AG10803 (cell line): ENCODE data around the gene GALNT9.

Experiments used
- DNase-seq: peaks from one replicate; pipeline ENCODE4 v3.0.0; 2010; ENCODE audit warnings: low read depth
- H3K4me3 ChIP-seq: 2 replicates; pipeline ENCODE4 v1.5.1; 2011; ENCODE audit warnings: mild to moderate bottlenecking, low read length, control low read depth
- CTCF ChIP-seq: conservative IDR thresholded peaks from 2 replicates; pipeline ENCODE4 v1.5.1; 2011; ENCODE audit warnings: mild to moderate bottlenecking, low read length, control low read depth, inconsistent platforms

The GALNT9 gene

DNA sequence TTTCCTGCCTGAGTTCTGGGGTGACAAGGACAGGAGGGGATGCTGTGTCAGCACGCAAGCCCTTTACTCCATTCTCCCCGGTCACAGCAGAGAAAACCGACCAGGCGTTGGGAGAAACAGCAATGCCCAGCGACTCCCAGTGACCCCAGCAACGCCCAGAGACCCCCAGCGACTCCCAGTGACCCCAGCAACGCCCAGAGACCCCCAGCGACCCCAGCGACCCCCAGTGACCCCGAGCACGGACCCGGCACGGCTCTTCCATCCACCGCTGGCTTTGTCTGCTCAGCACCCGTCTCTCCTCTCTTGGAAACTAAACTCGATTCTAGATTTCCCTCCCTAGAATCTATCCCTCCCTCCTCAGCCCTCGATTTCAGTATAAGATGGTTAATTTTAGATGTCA, 38.5 kb upstream of the GALNT9 start:
- no peak overlapping the region for H3K4me3 ChIP-seq
- no peak for DNase-seq
- TF ChIP-seq CTCF, result no peak

DNA sequence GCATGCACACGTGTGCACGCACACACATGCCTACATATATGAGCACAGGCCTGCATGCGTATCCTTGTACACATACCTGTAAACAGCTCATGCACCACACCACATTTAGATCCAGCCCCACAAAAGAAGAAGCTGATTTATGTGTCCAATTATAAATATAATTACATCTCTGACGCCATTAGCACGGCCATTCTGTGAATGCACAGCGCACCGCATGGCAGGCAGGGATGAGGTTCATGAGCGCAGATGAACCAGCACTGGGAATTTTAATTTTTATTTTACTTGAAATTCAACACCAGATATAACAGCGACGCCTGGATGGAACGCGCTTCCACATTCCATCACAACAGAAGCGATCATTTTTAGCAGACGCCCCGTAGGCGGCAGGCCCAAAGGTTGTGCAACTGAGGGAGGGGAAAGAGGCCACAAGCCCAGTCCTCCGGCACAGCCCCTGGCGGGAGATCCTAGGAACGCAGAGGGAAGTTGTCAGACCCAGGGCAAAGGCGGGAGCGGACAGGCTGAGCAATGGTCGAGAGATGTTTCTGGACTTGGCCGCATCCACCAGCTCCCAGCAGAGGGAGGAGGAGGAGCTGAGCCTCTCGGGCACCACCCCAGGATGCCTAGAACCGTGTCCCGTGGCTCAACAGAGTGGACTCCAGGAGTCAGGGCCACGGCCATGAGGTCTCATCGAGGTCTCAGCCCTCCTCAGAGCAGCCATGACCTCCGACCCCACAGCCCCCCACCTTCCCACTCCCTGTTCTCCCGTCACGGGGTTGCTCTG, 37.9 kb upstream of the GALNT9 start:
- no peak for TF ChIP-seq CTCF
- no peak for DNase-seq
- no peak overlapping the region for H3K4me3 ChIP-seq

DNA sequence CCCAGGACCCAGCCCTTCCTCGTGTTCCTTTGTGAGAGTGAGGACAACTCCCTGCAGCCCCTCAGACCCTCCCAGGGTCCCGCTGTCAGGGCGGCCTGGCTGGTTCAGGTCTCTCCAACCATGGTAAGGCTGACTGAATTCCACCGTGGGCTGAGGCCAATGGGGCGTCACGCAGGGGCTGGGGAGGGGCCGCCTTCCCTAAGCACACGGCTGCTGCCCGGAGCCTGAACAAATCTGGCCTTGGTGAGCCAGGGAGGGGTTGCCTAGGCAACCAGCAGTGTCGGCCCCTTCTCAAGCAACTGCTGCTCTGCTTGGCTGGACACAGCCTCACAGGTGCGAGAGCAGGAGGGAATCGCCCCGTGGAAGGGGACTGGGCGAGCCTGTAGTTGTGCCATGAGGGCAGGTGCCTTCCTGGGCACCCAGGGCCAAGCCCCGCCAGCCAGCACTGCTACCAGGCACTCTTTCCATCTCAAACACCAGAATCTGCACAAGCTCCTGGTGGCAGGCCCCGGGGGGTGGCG, 37.0 kb upstream of the GALNT9 start:
- no peak for DNase-seq
- no peak overlapping the region for H3K4me3 ChIP-seq
- no peak for TF ChIP-seq CTCF

DNA sequence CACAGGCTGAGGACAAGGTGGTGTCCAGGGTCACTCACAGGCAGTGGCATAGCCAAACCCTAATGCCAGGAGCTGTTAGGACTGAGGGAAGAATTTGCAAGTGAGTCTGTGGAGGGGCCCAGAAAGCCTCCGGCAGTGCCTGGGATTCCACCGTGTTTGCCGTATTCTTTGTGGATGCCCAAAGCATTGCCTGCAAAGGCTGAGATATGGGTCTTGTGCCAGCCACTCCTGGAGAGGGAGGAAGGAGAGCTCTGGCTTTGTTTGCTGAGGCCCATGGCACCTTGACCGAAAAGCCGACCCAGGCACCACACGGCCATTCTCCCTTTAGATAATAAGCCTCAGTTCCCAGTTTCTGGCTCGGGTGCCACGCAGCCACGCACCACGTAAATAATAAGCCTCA, 35.8 kb upstream of the GALNT9 start:
- no peak for DNase-seq
- no peak overlapping the region for H3K4me3 ChIP-seq
- no peak for TF ChIP-seq CTCF

DNA sequence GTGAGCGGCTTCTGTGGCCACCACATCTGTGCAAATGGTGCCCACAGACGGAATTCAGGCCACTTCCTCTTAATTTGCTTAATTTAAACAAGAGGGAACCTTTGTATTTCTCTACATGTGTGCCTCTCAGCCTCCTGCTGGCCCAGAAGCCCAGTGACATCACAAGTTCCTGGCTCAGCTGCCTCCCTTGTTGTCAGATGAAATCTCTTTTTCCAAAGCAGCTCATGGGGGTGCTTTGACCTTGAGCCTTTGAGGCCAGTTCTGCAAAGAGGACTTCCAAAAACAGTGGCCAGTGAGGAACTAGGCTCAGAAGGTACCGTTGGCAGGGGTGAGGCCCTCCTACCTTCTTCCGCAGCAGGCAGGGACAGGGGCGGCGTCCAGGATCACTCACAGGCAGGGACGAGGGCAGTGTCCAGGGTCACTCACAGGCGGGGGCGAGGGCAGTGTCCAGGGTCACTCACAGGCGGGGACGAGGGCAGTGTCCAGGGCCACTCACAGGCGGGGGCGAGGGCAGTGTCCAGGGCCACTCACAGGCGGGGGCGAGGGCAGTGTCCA, 35.0 kb upstream of the GALNT9 start:
- no peak for DNase-seq
- H3K4me3 ChIP-seq, result no peak overlapping the region
- no peak for TF ChIP-seq CTCF

DNA sequence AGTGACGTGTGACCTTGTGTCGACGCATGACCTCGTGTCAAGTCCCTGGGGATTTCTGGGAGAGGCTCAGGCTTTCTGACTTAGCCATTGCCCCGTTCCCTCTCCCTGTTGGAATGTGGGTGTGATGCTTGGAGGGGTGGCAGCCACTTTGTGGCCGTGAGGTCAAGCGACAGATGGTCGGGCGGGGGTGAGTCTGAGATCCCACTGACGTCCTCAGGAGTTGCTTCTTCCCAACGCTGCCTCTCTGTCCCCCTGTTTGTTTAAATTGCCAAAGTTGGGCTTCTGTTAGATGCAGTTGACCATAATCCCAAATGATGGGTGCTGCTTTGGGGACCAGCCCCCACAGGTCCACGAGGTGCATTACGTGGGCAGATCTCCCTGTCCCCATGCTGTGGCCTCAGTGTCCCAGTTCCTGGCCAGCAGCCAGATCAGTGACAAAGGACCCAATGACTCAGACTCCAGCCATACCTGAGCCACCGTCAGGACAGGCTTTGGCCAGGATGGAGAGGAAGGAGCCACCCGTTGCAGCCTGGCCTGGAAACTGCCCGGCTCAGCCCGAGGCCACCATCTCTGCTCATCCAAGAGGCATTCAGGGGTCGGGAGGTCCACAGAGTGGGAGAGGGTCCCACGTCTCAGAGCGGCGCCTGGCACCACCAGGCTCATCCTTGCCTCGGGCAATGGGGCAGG, 34.4 kb upstream of the GALNT9 start:
- H3K4me3 ChIP-seq, result no peak overlapping the region
- no peak for TF ChIP-seq CTCF
- no peak for DNase-seq
